Nephron progenitor cell (in vitro differentiated cells): ENCODE measurements around the gene GPC5.

Experiments
- DNase-seq: peaks from one replicate; pipeline ENCODE4 v3.0.0; 2021
- H3K27ac Mint-ChIP-seq: 2 replicates; pipeline ENCODE4 v1.8.0; 2021; ENCODE audit warnings: mild to moderate bottlenecking, moderate library complexity, mixed read lengths
- H3K27me3 Mint-ChIP-seq: 2 replicates; pipeline ENCODE4 v1.8.0; 2021; ENCODE audit warnings: mild to moderate bottlenecking, low read depth, mixed read lengths; ENCODE audit not compliant: poor library complexity
- H3K36me3 Mint-ChIP-seq: 2 replicates; pipeline ENCODE4 v1.8.0; 2021; ENCODE audit warnings: low read depth, mixed read lengths
- H3K4me1 Mint-ChIP-seq: 2 replicates; pipeline ENCODE4 v1.8.0; 2021; ENCODE audit warnings: mixed read lengths
- H3K4me3 Mint-ChIP-seq: 2 replicates; pipeline ENCODE4 v1.8.0; 2021; ENCODE audit warnings: mild to moderate bottlenecking, moderate library complexity, mixed read lengths
- H3K9me3 Mint-ChIP-seq: 2 replicates; pipeline ENCODE4 v1.8.0; 2021; ENCODE audit warnings: mild to moderate bottlenecking, moderate library complexity, mixed read lengths
- CTCF ChIP-seq: fragments of 200-600 bp; sonication (generic); IDR thresholded peaks from 2 replicates; pipeline ENCODE4 v1.5.0; 2021; ENCODE audit warnings: antibody characterized with exemption

Gene GPC5

DNA sequence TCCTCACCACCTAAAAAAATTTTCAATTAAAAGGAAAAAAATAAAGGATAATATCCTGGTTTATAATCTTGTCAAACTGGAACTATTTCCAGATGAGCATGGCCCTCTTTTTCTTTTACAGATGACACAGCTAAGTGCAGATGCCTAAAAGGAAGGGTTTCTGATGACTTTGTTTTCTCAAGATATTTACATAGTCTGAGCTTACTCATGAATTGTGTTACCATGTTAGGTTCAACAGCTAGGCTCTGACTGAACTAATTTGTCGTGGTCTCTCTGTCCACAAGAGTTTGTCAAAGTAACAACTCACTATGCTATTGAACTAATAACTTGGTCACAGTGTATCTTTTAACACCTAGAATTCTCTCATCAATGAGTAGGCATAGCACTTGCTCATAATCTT lies 780.8 kb downstream of the GPC5 start:
- H3K4me3 Mint-ChIP-seq, result no peak overlapping the region
- H3K27ac Mint-ChIP-seq, result no peak overlapping the region
- no peak for TF ChIP-seq CTCF
- H3K36me3 Mint-ChIP-seq, result no peaks in the 10 kb centered on the region
- peaks cover 11% of the 10 kb centered on the region for H3K4me1 Mint-ChIP-seq
- no peaks in the 10 kb centered on the region for H3K9me3 Mint-ChIP-seq
- no peak for DNase-seq
- no peaks in the 10 kb centered on the region for H3K27me3 Mint-ChIP-seq

DNA sequence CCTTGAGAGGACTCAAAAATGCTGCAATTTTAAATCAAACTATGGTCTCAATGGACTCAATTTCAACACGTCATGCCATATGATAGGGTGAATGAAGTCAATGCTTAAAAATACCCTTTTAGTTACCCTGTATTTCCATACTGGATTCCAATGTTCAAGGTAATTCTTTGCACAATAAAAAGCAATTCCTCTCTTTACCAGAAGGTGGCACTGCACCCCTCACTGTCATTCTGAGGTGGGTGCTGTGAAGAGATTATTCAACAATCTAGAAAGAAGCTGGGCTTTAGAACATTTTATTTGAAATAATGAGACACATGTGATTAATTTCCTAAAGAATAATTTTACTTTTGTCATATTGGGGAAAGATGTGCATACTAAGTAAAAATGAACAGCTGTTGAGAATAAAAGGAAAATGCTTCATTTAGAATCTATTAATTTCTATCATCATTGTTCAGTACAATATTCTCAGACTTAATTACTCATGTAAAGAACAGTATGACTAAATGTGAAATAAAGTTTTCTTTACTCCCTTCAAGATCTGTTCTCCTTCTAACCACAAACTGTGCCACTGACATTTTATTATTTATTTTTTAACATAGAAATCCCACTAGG lies 789.1 kb downstream of the GPC5 start:
- Mint-ChIP-seq H3K36me3 (peaks cover 9% of the 10 kb centered on the region), H3K27me3 (no peaks in the 10 kb centered on the region), H3K4me1 (no peaks in the 10 kb centered on the region), H3K9me3 (peaks cover 23% of the 10 kb centered on the region), H3K4me3 (no peak overlapping the region), H3K27ac (no peak overlapping the region)
- peak; percentile 88 for TF ChIP-seq CTCF
- peak; percentile 39 for DNase-seq

GRCh38 chr13:92188574-92188973 lies 790.2 kb downstream of the GPC5 start:
- Mint-ChIP-seq H3K4me3 (no peak overlapping the region), H3K4me1 (no peaks in the 10 kb centered on the region), H3K36me3 (peaks cover 9% of the 10 kb centered on the region), H3K27ac (no peak overlapping the region), H3K9me3 (peaks cover 23% of the 10 kb centered on the region), H3K27me3 (no peaks in the 10 kb centered on the region)
- DNase-seq, result no peak
- TF ChIP-seq CTCF, result no peak

DNA sequence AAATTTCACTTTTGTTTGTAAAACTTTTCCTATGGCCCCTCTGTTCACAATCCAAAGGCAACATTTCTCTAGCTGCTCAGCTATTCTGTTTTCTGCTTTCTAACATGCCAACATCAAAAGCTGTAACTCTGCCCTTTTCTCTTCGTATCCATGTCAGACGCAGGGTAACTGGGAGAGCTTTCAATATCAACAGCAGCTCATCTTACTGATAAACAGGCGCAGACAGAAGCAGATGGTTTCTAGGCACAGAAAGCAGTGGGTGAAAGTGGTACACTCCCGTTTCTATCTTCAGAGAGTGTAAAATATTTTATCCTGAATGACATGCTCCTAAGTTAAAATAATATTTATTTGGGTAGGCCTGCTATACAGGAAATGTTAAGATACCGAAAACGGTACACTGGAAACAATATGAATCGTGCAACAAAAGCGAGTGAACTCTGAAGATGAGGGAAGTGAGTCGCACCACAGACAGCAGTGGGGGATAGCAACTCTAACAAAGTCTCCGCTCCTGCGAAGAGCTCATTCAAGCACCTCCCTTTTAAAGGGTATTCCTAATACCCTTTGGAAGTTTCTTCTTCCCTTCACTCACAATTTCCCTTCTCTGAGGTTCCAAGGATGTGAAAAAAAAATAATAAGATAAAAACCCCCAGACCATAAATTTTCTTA lies 798.3 kb downstream of the GPC5 start:
- H3K27ac Mint-ChIP-seq, result no peak overlapping the region
- H3K36me3 Mint-ChIP-seq, result no peaks in the 10 kb centered on the region
- peaks cover 5% of the 10 kb centered on the region for H3K4me1 Mint-ChIP-seq
- TF ChIP-seq CTCF, result no peak
- no peaks in the 10 kb centered on the region for H3K9me3 Mint-ChIP-seq
- no peak overlapping the region for H3K4me3 Mint-ChIP-seq
- H3K27me3 Mint-ChIP-seq, result no peaks in the 10 kb centered on the region
- DNase-seq, result no peak

DNA sequence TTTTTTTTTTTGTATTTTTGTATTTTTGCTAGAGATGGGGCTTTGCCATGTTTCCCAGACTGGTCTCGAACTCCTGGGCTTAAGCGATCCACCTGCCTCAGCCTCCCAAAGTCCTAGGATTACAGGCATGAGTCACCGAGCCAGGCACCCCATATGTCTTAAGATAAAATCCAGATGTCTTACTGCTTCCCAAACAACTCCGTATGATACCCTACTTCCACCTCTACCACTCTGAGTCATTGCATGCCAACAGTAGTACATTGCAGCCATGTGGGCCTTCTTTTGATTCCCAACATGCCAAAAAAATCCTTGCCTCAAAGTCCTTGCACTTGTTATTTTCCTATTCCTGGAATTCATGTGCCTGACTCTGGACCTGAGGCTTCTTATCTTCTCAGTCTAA lies 799.2 kb downstream of the GPC5 start:
- Mint-ChIP-seq H3K27ac (no peak overlapping the region), H3K9me3 (no peaks in the 10 kb centered on the region), H3K4me1 (peaks cover 5% of the 10 kb centered on the region), H3K36me3 (no peaks in the 10 kb centered on the region), H3K27me3 (no peaks in the 10 kb centered on the region), H3K4me3 (no peak overlapping the region)
- TF ChIP-seq CTCF, result no peak
- no peak for DNase-seq

- no peak for TF ChIP-seq CTCF
- H3K36me3 Mint-ChIP-seq, result no peaks in the 10 kb centered on the region
- peaks cover 14% of the 10 kb centered on the region for H3K4me1 Mint-ChIP-seq
- no peak overlapping the region for H3K27ac Mint-ChIP-seq
- no peak overlapping the region for H3K4me3 Mint-ChIP-seq
- peaks cover 4% of the 10 kb centered on the region for H3K27me3 Mint-ChIP-seq
- peaks cover 11% of the 10 kb centered on the region for H3K9me3 Mint-ChIP-seq
- DNase-seq, result no peak
These were observed 820.2 kb downstream of the GPC5 start for GRCh38 chr13:92218615-92219014.
